Keratinocyte (primary cell): Measurements from ENCODE around the gene ASGR1. TPM values are rescaled to one million over a fixed set of nuclear protein-coding genes. Genes with fewer than 3 reads are reported as not detected.

Experiments used
- DNase-seq: peaks from one replicate; pipeline ENCODE4 v3.0.0-alpha.2; 2011; ENCODE audit warnings: low read depth, missing footprints, low spot score
- FAIRE-seq: peaks from 2 replicates; lab custom pipeline; 2011; peaks lifted over from hg19 to GRCh38; lab: Jason Lieb, UNC
- H2AFZ ChIP-seq: 2 replicates; pipeline ENCODE4 v1.6.0; 2012; ENCODE audit warnings: low read length, control low read depth, inconsistent platforms; ENCODE audit not compliant: control insufficient read depth
- H3K27ac ChIP-seq: 2 replicates; pipeline ENCODE4 v1.5.1; 2011; ENCODE audit warnings: low read length; ENCODE audit not compliant: control insufficient read depth, insufficient read depth
- H3K27me3 ChIP-seq: 3 replicates; pipeline ENCODE4 v1.6.0; 2011; ENCODE audit warnings: low read length; ENCODE audit not compliant: control insufficient read depth, insufficient read depth; ENCODE audit errors: extremely low read depth
- H3K36me3 ChIP-seq, 2 experiments: 2 replicates in 1 of 2; 3 replicates in 1 of 2; pipeline ENCODE4 v1.5.1; 2011; ENCODE audit warnings: low read length in 2 of 2, mild to moderate bottlenecking in 1 of 2; ENCODE audit not compliant: control insufficient read depth in 2 of 2, insufficient read depth in 2 of 2; ENCODE audit errors: extremely low read depth in 1 of 2
- H3K4me1 ChIP-seq: 3 replicates; pipeline ENCODE4 v1.5.1; 2011; ENCODE audit warnings: low read length; ENCODE audit not compliant: control insufficient read depth, insufficient read depth; ENCODE audit errors: extremely low read depth
- H3K4me2 ChIP-seq: 3 replicates; pipeline ENCODE4 v1.6.0; 2011; ENCODE audit warnings: low read depth, low read length; ENCODE audit not compliant: control insufficient read depth, insufficient read depth; ENCODE audit errors: extremely low read depth
- H3K4me3 ChIP-seq, 3 experiments: fragments of 200-600 bp in 1 of 3; sonication (generic) in 1 of 3; 2 replicates in 2 of 3; 3 replicates in 1 of 3; pipeline ENCODE4 v1.5.1; 2011 to 2016; ENCODE audit warnings: low read length in 3 of 3, mild to moderate bottlenecking in 3 of 3, control low read depth in 2 of 3, inconsistent platforms in 1 of 3, low read depth in 1 of 3, mixed read lengths in 1 of 3, mixed run types in 1 of 3, moderate library complexity in 1 of 3; ENCODE audit not compliant: control insufficient read depth in 2 of 3, insufficient read depth in 2 of 3; ENCODE audit errors: extremely low read depth in 1 of 3
- H3K79me2 ChIP-seq: 2 replicates; pipeline ENCODE4 v1.6.0; 2012; ENCODE audit warnings: low read length; ENCODE audit not compliant: control insufficient read depth, insufficient read depth
- H3K9ac ChIP-seq: 3 replicates; pipeline ENCODE4 v1.6.0; 2011; ENCODE audit warnings: low read length; ENCODE audit not compliant: control insufficient read depth, insufficient read depth; ENCODE audit errors: extremely low read depth
- H3K9me1 ChIP-seq: 3 replicates; pipeline ENCODE4 v1.6.0; 2011; ENCODE audit warnings: low read length; ENCODE audit not compliant: control insufficient read depth, insufficient read depth; ENCODE audit errors: extremely low read depth
- H3K9me3 ChIP-seq: 2 replicates; pipeline ENCODE4 v1.5.1; 2012; ENCODE audit warnings: low read depth, low read length; ENCODE audit not compliant: control insufficient read depth
- H4K20me1 ChIP-seq: 3 replicates; pipeline ENCODE4 v1.6.0; 2011; ENCODE audit warnings: low read length; ENCODE audit not compliant: control insufficient read depth, insufficient read depth; ENCODE audit errors: extremely low read depth
- EZH2 ChIP-seq: IDR thresholded peaks from one replicate; pipeline ENCODE4 v1.6.1; 2012; ENCODE audit warnings: inconsistent platforms, mild to moderate bottlenecking, low read length, moderate library complexity
- dilution Hi-C: fragments of 300-500 bp; cut with MboI; formaldehyde crosslinking; loops from one replicate; pipeline ENCODE4 v1.7.0; 2020; ENCODE audit warnings: low sequenced_read_pairs; ENCODE audit not compliant: extremely low pct_ligation_motif_present
- polyA plus RNA-seq, 5 experiments: library from polyadenylated mRNA; depleted of rRNA in 3 of 5; stranded (reverse) in 3 of 5; stranded (forward) in 1 of 5; unstranded in 1 of 5; fragments of >200 nt; gene quantifications; 1 replicate in 1 of 5; 2 replicates in 3 of 5; 3 replicates in 1 of 5; pipeline versions ENCODE4 v1.2.1 to v1.2.3, GENCODE V29; 2011 to 2012; ENCODE audit warnings: missing spikeins in 2 of 5, low read depth in 1 of 5, low replicate concordance in 1 of 5
- TF ChIP-seq, protein P1 (sequence below), 3 experiments: IDR thresholded peaks in 1 of 3; conservative IDR thresholded peaks in 1 of 3; optimal IDR thresholded peaks in 1 of 3; 2 replicates in 2 of 3; 3 replicates in 1 of 3; pipeline versions ENCODE3 to v1.5.1; 2011; ENCODE audit warnings: low read length in 3 of 3, mild to moderate bottlenecking in 3 of 3, moderate library complexity in 2 of 3, control low read depth in 1 of 3, inconsistent platforms in 1 of 3; ENCODE audit not compliant: insufficient read depth in 2 of 3; ENCODE audit errors: extremely low read depth in 1 of 3

Gene ASGR1
- polyA plus RNA-seq, 1 donor (not counting 4 experiments of a cell fraction or from before 2014, with no cell fraction given) = 0.18 TPM

DNA sequence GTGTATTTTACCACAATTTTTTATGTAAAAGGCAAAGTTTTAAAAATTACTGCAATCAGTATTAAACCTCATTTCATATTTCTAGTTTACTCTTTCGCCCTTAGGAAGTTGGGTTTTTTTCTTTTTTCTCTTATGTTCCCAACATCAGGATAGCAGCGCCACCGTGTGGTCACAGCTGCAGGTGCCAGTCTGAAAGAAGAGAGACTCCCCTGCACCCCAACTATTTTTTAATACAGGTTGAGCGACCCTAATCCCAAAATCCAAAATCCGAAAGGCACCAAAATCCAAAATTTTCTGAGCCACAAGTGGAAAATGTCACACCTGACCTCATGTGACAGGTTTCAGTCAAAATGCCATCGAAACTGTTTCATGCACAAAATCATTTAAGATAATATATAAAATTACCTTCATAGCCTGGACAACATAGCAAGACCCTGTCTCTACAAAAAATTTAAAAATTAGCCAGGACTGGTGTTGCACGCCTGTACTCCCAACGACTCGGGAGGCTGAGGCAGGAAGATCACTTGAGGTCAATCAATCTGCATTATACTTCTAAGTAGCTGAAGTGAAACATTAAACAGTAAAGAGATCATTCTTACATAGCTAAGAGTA lies 42.8 kb downstream of the ASGR1 start:
- DNase-seq (peak; percentile 28), FAIRE-seq (peak; percentile 17)
- peaks cover 5% of the 10 kb centered on the region for H3K4me1 ChIP-seq
- no peak overlapping the region for H2AFZ ChIP-seq
- H3K27ac ChIP-seq = no peak overlapping the region
- H3K9me1 ChIP-seq = no peaks in the 10 kb centered on the region
- no peaks in the 10 kb centered on the region for H3K9me3 ChIP-seq
- H3K27me3 ChIP-seq = peaks cover 21% of the 10 kb centered on the region
- dilution Hi-C loops = no loop called here
- peak overlapping the region; percentile 41 for H3K4me2 ChIP-seq
- H3K4me3 ChIP-seq = no peak overlapping the region
- TF ChIP-seq EZH2 = no peak
- TF ChIP-seq, protein P1, sequence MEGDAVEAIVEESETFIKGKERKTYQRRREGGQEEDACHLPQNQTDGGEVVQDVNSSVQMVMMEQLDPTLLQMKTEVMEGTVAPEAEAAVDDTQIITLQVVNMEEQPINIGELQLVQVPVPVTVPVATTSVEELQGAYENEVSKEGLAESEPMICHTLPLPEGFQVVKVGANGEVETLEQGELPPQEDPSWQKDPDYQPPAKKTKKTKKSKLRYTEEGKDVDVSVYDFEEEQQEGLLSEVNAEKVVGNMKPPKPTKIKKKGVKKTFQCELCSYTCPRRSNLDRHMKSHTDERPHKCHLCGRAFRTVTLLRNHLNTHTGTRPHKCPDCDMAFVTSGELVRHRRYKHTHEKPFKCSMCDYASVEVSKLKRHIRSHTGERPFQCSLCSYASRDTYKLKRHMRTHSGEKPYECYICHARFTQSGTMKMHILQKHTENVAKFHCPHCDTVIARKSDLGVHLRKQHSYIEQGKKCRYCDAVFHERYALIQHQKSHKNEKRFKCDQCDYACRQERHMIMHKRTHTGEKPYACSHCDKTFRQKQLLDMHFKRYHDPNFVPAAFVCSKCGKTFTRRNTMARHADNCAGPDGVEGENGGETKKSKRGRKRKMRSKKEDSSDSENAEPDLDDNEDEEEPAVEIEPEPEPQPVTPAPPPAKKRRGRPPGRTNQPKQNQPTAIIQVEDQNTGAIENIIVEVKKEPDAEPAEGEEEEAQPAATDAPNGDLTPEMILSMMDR (optimal IDR thresholded peaks at IDR 0.05 in 1 of 3, IDR thresholded peaks at IDR 0.05 in 1 of 3, conservative IDR thresholded peaks at IDR 0.05 in 1 of 3; ENCODE audit: extremely low read depth in 1 of 3, insufficient read depth in 2 of 3, low read length in 3 of 3) = peak; percentile 71 to 83 (median 80)
- H3K36me3 ChIP-seq = no peaks in the 10 kb centered on the region
- no peaks in the 10 kb centered on the region for H4K20me1 ChIP-seq
- H3K9ac ChIP-seq = no peak overlapping the region
- H3K79me2 ChIP-seq = no peaks in the 10 kb centered on the region

DNA sequence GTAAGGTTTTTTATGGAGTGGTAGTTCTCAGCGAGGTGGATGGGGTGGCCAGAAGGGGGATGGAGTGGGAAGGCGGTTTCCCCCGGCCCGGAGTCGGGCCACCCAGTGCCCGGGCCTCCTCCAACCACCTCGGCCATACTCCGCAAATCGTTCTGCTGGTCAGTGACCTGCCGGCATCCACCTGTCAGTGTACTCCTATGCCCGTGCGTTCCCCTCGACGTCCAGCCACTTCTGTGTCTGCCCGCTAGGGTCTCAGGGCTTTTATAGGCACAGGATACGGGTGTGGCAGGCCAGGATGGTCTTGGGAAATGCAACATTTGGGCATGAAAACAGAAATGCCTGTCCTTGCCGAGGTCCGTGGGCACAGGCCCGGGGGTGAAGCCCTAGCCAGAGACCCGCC lies 45.3 kb downstream of the ASGR1 start:
- H3K4me1 ChIP-seq = peaks cover 5% of the 10 kb centered on the region
- no peak overlapping the region for H3K4me2 ChIP-seq
- H3K27me3 ChIP-seq = peaks cover 11% of the 10 kb centered on the region
- no peaks in the 10 kb centered on the region for H4K20me1 ChIP-seq
- DNase-seq (no peak), FAIRE-seq (no peak)
- H3K9me1 ChIP-seq = no peaks in the 10 kb centered on the region
- H3K27ac ChIP-seq = no peak overlapping the region
- H2AFZ ChIP-seq = no peak overlapping the region
- TF ChIP-seq EZH2 = no peak
- TF ChIP-seq, protein P1 (optimal IDR thresholded peaks at IDR 0.05 in 1 of 3, IDR thresholded peaks at IDR 0.05 in 1 of 3, conservative IDR thresholded peaks at IDR 0.05 in 1 of 3; ENCODE audit: extremely low read depth in 1 of 3, insufficient read depth in 2 of 3, low read length in 3 of 3) = no peak
- no peak overlapping the region for H3K4me3 ChIP-seq
- no peaks in the 10 kb centered on the region for H3K79me2 ChIP-seq
- no peaks in the 10 kb centered on the region for H3K9me3 ChIP-seq
- dilution Hi-C loops = no loop called here
- no peak overlapping the region for H3K9ac ChIP-seq
- no peaks in the 10 kb centered on the region for H3K36me3 ChIP-seq
